Endothelial cell (in vitro differentiated cells): ENCODE data around the gene OTOR. TPM values are rescaled to one million over a fixed set of nuclear protein-coding genes. Genes with fewer than 3 reads are reported as not detected.

Experiments
- DNase-seq: peaks from one replicate; pipeline ENCODE4 v3.0.0; 2021; ENCODE audit warnings: low spot score
- H3K27ac Mint-ChIP-seq: one replicate; pipeline ENCODE4 v1.8.0; 2021; ENCODE audit warnings: mixed read lengths, inconsistent platforms; ENCODE audit not compliant: unreplicated experiment
- H3K27me3 Mint-ChIP-seq: one replicate; pipeline ENCODE4 v1.8.0; 2021; ENCODE audit warnings: mild to moderate bottlenecking, moderate library complexity, mixed read lengths, inconsistent platforms; ENCODE audit not compliant: unreplicated experiment
- H3K36me3 Mint-ChIP-seq: one replicate; pipeline ENCODE4 v1.8.0; 2021; ENCODE audit warnings: mild to moderate bottlenecking, low read depth, mixed read lengths, inconsistent platforms; ENCODE audit not compliant: unreplicated experiment
- H3K4me1 Mint-ChIP-seq: one replicate; pipeline ENCODE4 v1.8.0; 2021; ENCODE audit warnings: mild to moderate bottlenecking, mixed read lengths, inconsistent platforms; ENCODE audit not compliant: unreplicated experiment
- H3K4me3 Mint-ChIP-seq: one replicate; pipeline ENCODE4 v1.8.0; 2021; ENCODE audit warnings: mild to moderate bottlenecking, mixed read lengths, inconsistent platforms; ENCODE audit not compliant: unreplicated experiment
- H3K9me3 Mint-ChIP-seq: one replicate; pipeline ENCODE4 v1.8.0; 2021; ENCODE audit warnings: mixed read lengths, inconsistent platforms; ENCODE audit not compliant: unreplicated experiment
- total RNA-seq: library from RNA; stranded (reverse); fragmentation: NEBNext Ultra II Directional; extraction: Animal tissue kit (Norgen Biotek cat#: 25700); gene quantifications from one replicate; pipeline ENCODE4 v1.2.1, GENCODE V29; 2021; ENCODE audit not compliant: unreplicated experiment
- TF ChIP-seq, protein P1 (sequence below): fragments of 200-600 bp; sonication (generic); IDR thresholded peaks from one replicate; pipeline ENCODE4 v1.5.0; 2021; ENCODE audit warnings: antibody characterized with exemption; ENCODE audit not compliant: unreplicated experiment

OTOR gene
- total RNA-seq, 1 donor from 2014 or later = 4.5 TPM

DNA sequence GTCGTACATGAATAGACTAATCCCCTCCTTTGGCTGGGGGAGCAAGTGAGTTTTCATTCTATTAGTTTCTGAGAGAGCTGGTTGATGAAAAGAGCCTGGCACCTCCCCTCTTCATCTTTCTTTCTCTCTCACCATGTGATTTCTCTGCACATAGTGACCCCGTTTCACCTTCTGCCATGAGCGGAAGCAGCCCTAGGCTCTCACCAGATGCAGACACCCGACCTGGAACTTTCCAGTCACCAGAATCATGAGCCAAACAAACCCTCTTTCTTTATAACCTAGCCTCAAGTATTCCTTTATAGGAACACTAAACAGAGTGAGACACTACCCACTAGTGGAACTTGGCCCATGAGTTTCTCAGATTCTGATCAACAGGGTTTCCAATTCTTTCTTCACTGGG is 16.4 kb downstream of the OTOR start:
- TF ChIP-seq, protein P1, sequence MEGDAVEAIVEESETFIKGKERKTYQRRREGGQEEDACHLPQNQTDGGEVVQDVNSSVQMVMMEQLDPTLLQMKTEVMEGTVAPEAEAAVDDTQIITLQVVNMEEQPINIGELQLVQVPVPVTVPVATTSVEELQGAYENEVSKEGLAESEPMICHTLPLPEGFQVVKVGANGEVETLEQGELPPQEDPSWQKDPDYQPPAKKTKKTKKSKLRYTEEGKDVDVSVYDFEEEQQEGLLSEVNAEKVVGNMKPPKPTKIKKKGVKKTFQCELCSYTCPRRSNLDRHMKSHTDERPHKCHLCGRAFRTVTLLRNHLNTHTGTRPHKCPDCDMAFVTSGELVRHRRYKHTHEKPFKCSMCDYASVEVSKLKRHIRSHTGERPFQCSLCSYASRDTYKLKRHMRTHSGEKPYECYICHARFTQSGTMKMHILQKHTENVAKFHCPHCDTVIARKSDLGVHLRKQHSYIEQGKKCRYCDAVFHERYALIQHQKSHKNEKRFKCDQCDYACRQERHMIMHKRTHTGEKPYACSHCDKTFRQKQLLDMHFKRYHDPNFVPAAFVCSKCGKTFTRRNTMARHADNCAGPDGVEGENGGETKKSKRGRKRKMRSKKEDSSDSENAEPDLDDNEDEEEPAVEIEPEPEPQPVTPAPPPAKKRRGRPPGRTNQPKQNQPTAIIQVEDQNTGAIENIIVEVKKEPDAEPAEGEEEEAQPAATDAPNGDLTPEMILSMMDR = no peak
- Mint-ChIP-seq H3K9me3 (no peaks in the 10 kb centered on the region), H3K27me3 (no peaks in the 10 kb centered on the region), H3K4me1 (no peaks in the 10 kb centered on the region), H3K27ac (no peak overlapping the region), H3K36me3 (no peaks in the 10 kb centered on the region), H3K4me3 (no peak overlapping the region)
- no peak for DNase-seq

DNA sequence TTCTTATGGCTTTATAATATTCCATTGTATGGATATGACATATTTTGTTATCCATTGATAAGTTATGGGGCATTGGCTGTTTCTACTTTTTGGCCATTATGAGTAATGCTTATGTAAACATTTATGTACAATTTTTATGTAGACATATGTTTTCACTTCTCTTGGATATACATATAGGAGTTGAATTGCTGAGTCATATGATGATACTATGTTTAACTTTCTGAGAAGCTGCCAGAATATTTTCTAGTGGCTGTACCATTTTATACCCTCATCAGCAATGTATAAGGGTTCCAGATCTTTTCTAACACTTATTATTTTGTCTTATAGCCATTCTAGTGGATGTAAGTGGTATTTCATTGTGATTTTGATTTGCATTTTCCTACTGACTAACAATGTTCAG is 23.1 kb downstream of the OTOR start:
- Mint-ChIP-seq H3K27ac (no peak overlapping the region), H3K27me3 (peaks cover 1% of the 10 kb centered on the region), H3K36me3 (no peaks in the 10 kb centered on the region), H3K4me3 (no peak overlapping the region), H3K4me1 (no peaks in the 10 kb centered on the region), H3K9me3 (no peaks in the 10 kb centered on the region)
- no peak for DNase-seq
- TF ChIP-seq, protein P1 = no peak

DNA sequence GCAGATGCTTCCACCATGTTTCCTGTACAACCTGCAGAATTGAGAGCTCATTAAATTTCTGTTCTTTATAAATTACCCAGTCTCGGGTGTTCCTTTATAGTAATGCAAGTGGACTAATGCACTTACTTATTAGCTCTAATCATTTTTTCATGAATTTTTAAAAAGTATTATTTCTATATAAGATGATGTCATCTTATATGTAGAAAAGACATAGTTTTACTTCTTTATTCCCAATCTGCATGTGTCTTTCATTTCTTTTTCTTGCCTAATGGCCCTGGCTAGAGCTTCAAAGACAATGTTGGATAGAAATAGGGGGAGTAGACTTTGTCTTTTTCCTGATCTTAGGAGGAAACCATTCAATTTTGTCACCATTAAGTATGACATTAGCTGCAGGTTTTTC is 27.8 kb downstream of the OTOR start:
- Mint-ChIP-seq H3K4me3 (no peak overlapping the region), H3K27ac (no peak overlapping the region), H3K4me1 (no peaks in the 10 kb centered on the region), H3K9me3 (no peaks in the 10 kb centered on the region), H3K27me3 (peaks cover under 1% of the 10 kb centered on the region), H3K36me3 (no peaks in the 10 kb centered on the region)
- no peak for DNase-seq
- TF ChIP-seq, protein P1 = no peak

DNA sequence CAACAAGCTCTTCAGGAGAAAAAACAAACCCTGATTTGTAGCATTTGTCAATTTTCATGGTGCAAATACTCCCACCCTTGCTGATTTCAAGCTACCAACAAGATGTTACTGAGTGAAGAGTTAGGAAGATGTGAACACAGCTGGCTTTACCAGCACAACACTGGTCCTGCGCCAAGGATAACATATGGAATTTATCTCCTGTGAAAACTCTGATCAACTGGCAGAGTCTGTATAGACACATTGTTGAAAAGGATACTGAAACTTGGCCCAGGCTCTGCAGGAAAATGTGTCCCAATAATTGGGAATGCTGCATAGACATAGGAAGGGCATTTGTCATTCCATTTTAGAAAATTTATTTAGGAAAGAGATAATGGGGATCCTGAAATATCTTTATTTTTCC is 29.0 kb downstream of the OTOR start:
- Mint-ChIP-seq H3K4me1 (no peaks in the 10 kb centered on the region), H3K27me3 (peaks cover 1% of the 10 kb centered on the region), H3K9me3 (no peaks in the 10 kb centered on the region), H3K36me3 (no peaks in the 10 kb centered on the region), H3K4me3 (no peak overlapping the region), H3K27ac (no peak overlapping the region)
- TF ChIP-seq, protein P1 = no peak
- DNase-seq = no peak

DNA sequence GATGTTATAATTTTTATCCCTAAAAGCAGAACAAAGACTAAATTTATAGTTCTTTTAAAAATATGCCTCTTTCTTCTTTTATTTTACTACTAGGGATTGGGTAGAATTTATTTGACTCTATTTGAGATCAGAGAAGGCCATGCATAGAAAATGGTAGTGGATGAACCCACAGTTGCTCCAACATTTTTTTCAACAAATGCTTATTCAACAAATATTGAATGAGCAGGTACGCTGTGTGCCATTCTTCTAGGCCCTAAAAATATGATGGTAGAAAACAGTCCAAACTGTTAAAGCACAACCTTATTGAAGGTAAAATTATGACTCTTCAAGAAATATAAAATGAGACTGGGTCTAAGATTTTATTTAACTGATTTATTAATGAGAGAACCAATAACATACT is 30.0 kb downstream of the OTOR start:
- TF ChIP-seq, protein P1 = no peak
- Mint-ChIP-seq H3K4me1 (no peaks in the 10 kb centered on the region), H3K9me3 (no peaks in the 10 kb centered on the region), H3K4me3 (no peak overlapping the region), H3K36me3 (no peaks in the 10 kb centered on the region), H3K27me3 (peaks cover 1% of the 10 kb centered on the region), H3K27ac (no peak overlapping the region)
- DNase-seq = no peak
